ENCODE measurements around the gene TGFBR3. TPM values are rescaled to one million over a fixed set of nuclear protein-coding genes. Genes with fewer than 3 reads are reported as not detected.

Gene TGFBR3
- total and polyA plus RNA-seq, 2 of the 8 experiments (the other 6 are each of a cell fraction or from before 2014, with no cell fraction given) = 2.0 to 6.1 TPM

GRCh38 chr1:91670781-91671180 is 215.2 kb downstream of the TGFBR3 start:
- Histone ChIP-seq H4K20me1 (replicated peaks in 1 of 2; ENCODE audit: control insufficient read depth in 1 of 2, insufficient read depth in 2 of 2, low read length in 2 of 2) (no peaks in the 10 kb centered on the region), H2BK20ac (ENCODE audit: low read length) (no peak overlapping the region), H2BK12ac (ENCODE audit: low read depth, low read length) (no peak overlapping the region), H3K9me3 (ENCODE audit: insufficient read depth in 2 of 2, low read depth in 1 of 2, low read length in 1 of 2) (no peaks in the 10 kb centered on the region), H3K27me3 (replicated peaks in 1 of 4; ENCODE audit: control insufficient read depth in 3 of 4, extremely low read depth in 1 of 4, insufficient read depth in 3 of 4, low read length in 3 of 4) (no peaks in the 10 kb centered on the region), H3K4me3 (ENCODE audit: extremely low read depth in 1 of 4, insufficient read depth in 2 of 4, low read depth in 3 of 4, low read length in 4 of 4) (no peak overlapping the region), H3K36me3 (ENCODE audit: control insufficient read depth in 2 of 4, insufficient read depth in 4 of 4, low read length in 3 of 4) (no peaks in the 10 kb centered on the region), H3K56ac (replicated peaks; ENCODE audit: insufficient read length, low read depth, low read length) (no peak overlapping the region), H2BK5ac (ENCODE audit: low read depth, low read length) (no peak overlapping the region), H2BK120ac (replicated peaks; ENCODE audit: low read depth, low read length) (no peak overlapping the region), H3K79me1 (ENCODE audit: low read depth, low read length) (no peaks in the 10 kb centered on the region), H2BK15ac (ENCODE audit: low read length) (no peak overlapping the region), H3K79me2 (ENCODE audit: control insufficient read depth in 1 of 2, insufficient read depth in 2 of 2, low read length in 2 of 2) (no peaks in the 10 kb centered on the region), H3K4me2 (ENCODE audit: insufficient read depth in 1 of 2, low read depth in 2 of 2, low read length in 2 of 2) (no peak overlapping the region), H2AK5ac (ENCODE audit: low read depth, low read length) (no peak overlapping the region), H3K4ac (replicated peaks; ENCODE audit: insufficient read length, low read depth, low read length) (no peak overlapping the region), H3K4me1 (replicated peaks in 1 of 4; ENCODE audit: control insufficient read depth in 3 of 4, insufficient read depth in 4 of 4, low read length in 3 of 4) (no peaks in the 10 kb centered on the region), H4K5ac (ENCODE audit: insufficient read length, low read depth, low read length) (no peak overlapping the region), H4K91ac (replicated peaks; ENCODE audit: insufficient read length, low read length) (no peak overlapping the region), H3K14ac (ENCODE audit: insufficient read length) (no peak overlapping the region), H2AFZ (ENCODE audit: low read length) (no peak overlapping the region), H3K23ac (ENCODE audit: insufficient read length) (no peak overlapping the region), H4K8ac (ENCODE audit: extremely low read depth, insufficient read depth, low read length) (no peak overlapping the region), H3K9ac (replicated peaks in 1 of 4; ENCODE audit: extremely low read depth in 1 of 4, low read depth in 3 of 4, low read length in 3 of 4) (no peak overlapping the region), H3K23me2 (ENCODE audit: low read depth, low read length) (no peaks in the 10 kb centered on the region), H3K27ac (ENCODE audit: low read depth, low read length) (no peak overlapping the region), H3K18ac (ENCODE audit: extremely low read depth, low read length) (no peak overlapping the region)
- POLR2A ChIA-PET (ENCODE audit: partially characterized antibody) = interaction anchor here (0.7 kb wide), 1 partner anchor 11 kb away, joined by 3 read pairs; no protein-coding TSS in a partner anchor
- 84% methylated on average over 4 of the region's 4 CpGs; no CpG with 5 or more reads in 1 of the 2 experiments for WGBS, 2 experiments (ENCODE audit: extremely low coverage in 1 of 2, insufficient coverage in 1 of 2, insufficient read length in 1 of 2, insufficient replicate concordance in 2 of 2, low coverage in 1 of 2, low lambda C conversion rate in 2 of 2, missing lambda C conversion rate in 1 of 2)
- FAIRE-seq = no peak
- no peak for DNase-seq (ENCODE audit: low read depth in 1 of 2, low spot score in 2 of 2)
- CTCF ChIA-PET (ENCODE audit: partially characterized antibody) = interaction anchor here (0.8 kb wide), 1 partner anchor 95 kb away, joined by 3 read pairs; no protein-coding TSS in a partner anchor

Measured in H1 (cell line).